GM12878 (cell line): ENCODE data around the gene FANCE. TPM values are rescaled to one million over a fixed set of nuclear protein-coding genes. Genes with fewer than 3 reads are reported as not detected.

Source experiments
- CBX5 ChIP-seq: sonication (generic); IDR thresholded peaks from 2 replicates; pipeline ENCODE4 v1.6.1; 2016; ENCODE audit warnings: low read depth, moderate library complexity, mild to moderate bottlenecking, inconsistent platforms
- E4F1 ChIP-seq: fragments of 450-650 bp; IDR thresholded peaks from 2 replicates; pipeline ENCODE4 v1.6.1; 2018; ENCODE audit warnings: borderline replicate concordance, mild to moderate bottlenecking; ENCODE audit not compliant: partially characterized antibody
- MAX ChIP-seq: IDR thresholded peaks from 2 replicates; pipeline ENCODE4 v1.6.1; 2012; ENCODE audit warnings: low read depth, low read length, improper control_type of control experiment
- MEF2B ChIP-seq: fragments of 450-650 bp; IDR thresholded peaks from 2 replicates; pipeline ENCODE4 v1.6.1; 2018; ENCODE audit warnings: mild to moderate bottlenecking, moderate library complexity; ENCODE audit not compliant: partially characterized antibody, poor library complexity, severe bottlenecking
- MYC ChIP-seq: IDR thresholded peaks from 2 replicates; pipeline ENCODE4 v1.6.1; 2011; ENCODE audit warnings: mild to moderate bottlenecking, low read length, moderate library complexity, inconsistent platforms; ENCODE audit not compliant: insufficient read depth, insufficient replicate concordance, insufficient read length, severe bottlenecking
- polyA plus RNA-seq, 11 experiments: library from polyadenylated mRNA; depleted of rRNA in 4 of 11; unstranded in 6 of 11; stranded (reverse) in 5 of 11; fragments of >200 nt; fragmentation: Nextera tagmentation in 4 of 11; fragmentation: Illumina TruSeq in 1 of 11; extraction: Ambion mirVana in 4 of 11; extraction: Trizol in 1 of 11; gene quantifications; 1 replicate in 1 of 11; 2 replicates in 10 of 11; pipeline versions ENCODE4 v1.2.1 to v1.2.3, GENCODE V29; 2011 to 2016; ENCODE audit warnings: inconsistent platforms in 2 of 11, missing spikeins in 2 of 11, low read depth in 1 of 11
- total RNA-seq, 4 experiments: library from RNA; depleted of rRNA in 3 of 4; stranded (reverse); fragments of >200 nt in 3 of 4; fragmentation: Illumina TruSeq in 1 of 4; extraction: Trizol in 1 of 4; gene quantifications; 2 replicates each; pipeline versions ENCODE4 v1.2.1 to v1.2.3, GENCODE V29; 2013 to 2021
- TF ChIP-seq, protein P1 (sequence below): fragments of 450-650 bp; IDR thresholded peaks from 2 replicates; pipeline ENCODE4 v1.6.1; 2017; ENCODE audit warnings: antibody characterized with exemption, mild to moderate bottlenecking, moderate library complexity

Gene FANCE
- total and polyA plus RNA-seq, 10 of the 15 experiments (the other 5 are each of a cell fraction or from before 2014, with no cell fraction given): 3.0 to 13.3 (median 8.1) TPM

DNA sequence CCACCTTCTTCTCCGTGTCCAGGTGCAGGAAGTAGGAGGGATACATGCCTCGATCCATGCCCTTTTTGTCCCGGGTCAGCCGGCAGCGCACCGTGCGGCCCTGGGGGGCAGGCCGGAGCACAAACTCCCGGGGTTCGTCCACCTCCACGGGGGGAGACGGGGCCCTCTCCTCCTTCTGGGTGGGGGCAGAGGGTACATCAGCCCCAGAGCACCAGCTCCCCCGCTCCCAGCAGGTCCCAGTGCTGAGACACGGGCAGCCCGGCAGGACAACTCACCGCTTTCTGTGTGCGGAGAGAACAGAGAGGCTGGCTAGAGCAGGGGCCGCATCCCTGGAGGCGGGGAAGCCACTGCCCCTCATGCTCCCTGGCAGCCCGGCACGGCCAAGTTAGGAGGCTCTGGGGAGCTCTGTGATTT is 53.9 kb downstream of the FANCE start (continued):
- TF ChIP-seq E4F1 (no peak), MAX (no peak), CBX5 (no peak), MYC (no peak), MEF2B (no peak)
- TF ChIP-seq, protein P1, sequence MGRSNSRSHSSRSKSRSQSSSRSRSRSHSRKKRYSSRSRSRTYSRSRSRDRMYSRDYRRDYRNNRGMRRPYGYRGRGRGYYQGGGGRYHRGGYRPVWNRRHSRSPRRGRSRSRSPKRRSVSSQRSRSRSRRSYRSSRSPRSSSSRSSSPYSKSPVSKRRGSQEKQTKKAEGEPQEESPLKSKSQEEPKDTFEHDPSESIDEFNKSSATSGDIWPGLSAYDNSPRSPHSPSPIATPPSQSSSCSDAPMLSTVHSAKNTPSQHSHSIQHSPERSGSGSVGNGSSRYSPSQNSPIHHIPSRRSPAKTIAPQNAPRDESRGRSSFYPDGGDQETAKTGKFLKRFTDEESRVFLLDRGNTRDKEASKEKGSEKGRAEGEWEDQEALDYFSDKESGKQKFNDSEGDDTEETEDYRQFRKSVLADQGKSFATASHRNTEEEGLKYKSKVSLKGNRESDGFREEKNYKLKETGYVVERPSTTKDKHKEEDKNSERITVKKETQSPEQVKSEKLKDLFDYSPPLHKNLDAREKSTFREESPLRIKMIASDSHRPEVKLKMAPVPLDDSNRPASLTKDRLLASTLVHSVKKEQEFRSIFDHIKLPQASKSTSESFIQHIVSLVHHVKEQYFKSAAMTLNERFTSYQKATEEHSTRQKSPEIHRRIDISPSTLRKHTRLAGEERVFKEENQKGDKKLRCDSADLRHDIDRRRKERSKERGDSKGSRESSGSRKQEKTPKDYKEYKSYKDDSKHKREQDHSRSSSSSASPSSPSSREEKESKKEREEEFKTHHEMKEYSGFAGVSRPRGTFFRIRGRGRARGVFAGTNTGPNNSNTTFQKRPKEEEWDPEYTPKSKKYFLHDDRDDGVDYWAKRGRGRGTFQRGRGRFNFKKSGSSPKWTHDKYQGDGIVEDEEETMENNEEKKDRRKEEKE: no peak
